ENCODE data around the gene ADH7. TPM values are rescaled to one million over a fixed set of nuclear protein-coding genes. Genes with fewer than 3 reads are reported as not detected.

Gene ADH7
- total RNA-seq, 1 experiment from 2014 or later = not detected

DNA sequence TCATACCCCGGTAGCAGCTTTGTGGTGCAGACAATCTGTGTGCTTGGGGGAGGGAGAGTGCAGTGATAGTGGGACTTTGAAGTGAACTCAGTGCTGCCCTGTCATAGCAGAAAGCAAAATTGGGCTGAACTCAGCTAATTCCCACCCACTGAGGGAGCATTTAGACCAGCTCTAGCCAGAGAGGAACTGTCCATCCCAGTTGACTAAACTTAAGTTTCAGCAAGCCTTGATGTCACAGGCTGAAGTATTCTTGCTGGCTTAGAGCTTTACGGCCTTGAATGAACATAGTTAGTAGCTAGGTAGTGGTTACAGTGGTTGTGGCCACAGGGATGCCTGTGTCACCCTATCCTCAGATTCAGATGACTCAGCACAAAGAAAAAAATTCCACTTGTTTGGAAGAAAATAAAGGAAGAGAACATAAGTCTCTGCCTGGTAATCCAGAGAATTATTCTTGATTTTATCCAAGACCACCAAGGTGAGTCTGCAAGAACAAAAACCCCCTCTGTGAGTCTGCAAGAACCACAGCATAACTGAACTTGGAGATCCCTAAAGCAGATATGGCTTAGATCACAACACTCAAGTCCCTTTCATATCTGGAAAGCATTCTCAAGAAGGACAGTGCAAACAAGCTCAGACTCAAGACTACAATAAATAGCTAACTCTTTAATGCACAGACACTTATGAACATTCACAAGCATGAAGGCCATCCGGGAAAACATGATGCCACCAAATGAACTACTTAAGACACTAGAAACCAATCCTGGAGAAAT, 39.4 kb downstream of the ADH7 start:
- Histone ChIP-seq H3K27ac (ENCODE audit: low read depth, low read length) (no peak overlapping the region), H3K9me2 (ENCODE audit: insufficient read depth) (no peaks in the 10 kb centered on the region), H3K9ac (ENCODE audit: low read length) (no peak overlapping the region), H3K9me3 (ENCODE audit: control insufficient read depth in 1 of 2, insufficient read depth in 1 of 2, low read depth in 1 of 2, low read length in 2 of 2) (0 out of 4 replicates have a peak, but pooled peaks cover 0 to 2% of the 10 kb centered on the region in 2 experiments), H3K4me3 (replicated peaks in 1 of 2; ENCODE audit: low read depth in 1 of 2, low read length in 2 of 2) (no peak overlapping the region), H3K36me3 (ENCODE audit: control insufficient read depth in 1 of 2, insufficient read depth in 2 of 2, low read length in 2 of 2) (no peaks in the 10 kb centered on the region), H4K20me1 (ENCODE audit: insufficient read depth) (no peaks in the 10 kb centered on the region), H3K27me3 (ENCODE audit: insufficient read depth, low read length) (no peaks in the 10 kb centered on the region), H2AFZ (ENCODE audit: low read depth, low read length, poor library complexity, severe bottlenecking) (no peak overlapping the region), H3K4me2 (ENCODE audit: low read length) (no peak overlapping the region), H3K79me2 (ENCODE audit: insufficient read depth, low read length) (no peaks in the 10 kb centered on the region), H3K4me1 (ENCODE audit: control insufficient read depth in 1 of 2, insufficient read depth in 2 of 2, low read length in 2 of 2) (no peaks in the 10 kb centered on the region)
- ChIA-PET RAD21 (ENCODE audit: low non-redundant PET in 1 of 2, low total read pairs in 2 of 2, uncharacterized antibody in 2 of 2, unreplicated experiment in 2 of 2) (no interaction called here), POLR2A (no interaction called here), CTCF (interaction anchor here (1.1 kb wide), 1 partner anchor 18 kb away, joined by 3 read pairs; no protein-coding TSS in a partner anchor)
- TF ChIP-seq SP1 (IDR thresholded peaks at IDR 0.05; ENCODE audit: low read depth) (no peak), EZH2 (IDR thresholded peaks at IDR 0.05) (no peak), SIN3A (IDR thresholded peaks at IDR 0.05; ENCODE audit: low read depth) (no peak), JUND (IDR thresholded peaks at IDR 0.05) (no peak), YY1 (IDR thresholded peaks at IDR 0.05; ENCODE audit: extremely low read depth, insufficient replicate concordance, low read depth, low read length) (no peak), POLR2A (IDR thresholded peaks at IDR 0.05; ENCODE audit: borderline replicate concordance, extremely low read depth, insufficient read depth, insufficient read length) (no peak), CEBPB (IDR thresholded peaks at IDR 0.05; ENCODE audit: low read depth) (no peak), ZNF274 (IDR thresholded peaks at IDR 0.05; ENCODE audit: low read depth, low read length) (no peak), CBX3 (IDR thresholded peaks at IDR 0.05; ENCODE audit: low read depth) (no peak), EGR1 (IDR thresholded peaks at IDR 0.05; ENCODE audit: low read depth) (no peak), TCF7L2 (IDR thresholded peaks at IDR 0.05; ENCODE audit: borderline replicate concordance, extremely low read depth, insufficient read depth, insufficient read length) (no peak)
- TF ChIP-seq, protein P1, sequence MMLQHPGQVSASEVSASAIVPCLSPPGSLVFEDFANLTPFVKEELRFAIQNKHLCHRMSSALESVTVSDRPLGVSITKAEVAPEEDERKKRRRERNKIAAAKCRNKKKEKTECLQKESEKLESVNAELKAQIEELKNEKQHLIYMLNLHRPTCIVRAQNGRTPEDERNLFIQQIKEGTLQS (IDR thresholded peaks at IDR 0.05) = no peak
- TF ChIP-seq, protein P2, sequence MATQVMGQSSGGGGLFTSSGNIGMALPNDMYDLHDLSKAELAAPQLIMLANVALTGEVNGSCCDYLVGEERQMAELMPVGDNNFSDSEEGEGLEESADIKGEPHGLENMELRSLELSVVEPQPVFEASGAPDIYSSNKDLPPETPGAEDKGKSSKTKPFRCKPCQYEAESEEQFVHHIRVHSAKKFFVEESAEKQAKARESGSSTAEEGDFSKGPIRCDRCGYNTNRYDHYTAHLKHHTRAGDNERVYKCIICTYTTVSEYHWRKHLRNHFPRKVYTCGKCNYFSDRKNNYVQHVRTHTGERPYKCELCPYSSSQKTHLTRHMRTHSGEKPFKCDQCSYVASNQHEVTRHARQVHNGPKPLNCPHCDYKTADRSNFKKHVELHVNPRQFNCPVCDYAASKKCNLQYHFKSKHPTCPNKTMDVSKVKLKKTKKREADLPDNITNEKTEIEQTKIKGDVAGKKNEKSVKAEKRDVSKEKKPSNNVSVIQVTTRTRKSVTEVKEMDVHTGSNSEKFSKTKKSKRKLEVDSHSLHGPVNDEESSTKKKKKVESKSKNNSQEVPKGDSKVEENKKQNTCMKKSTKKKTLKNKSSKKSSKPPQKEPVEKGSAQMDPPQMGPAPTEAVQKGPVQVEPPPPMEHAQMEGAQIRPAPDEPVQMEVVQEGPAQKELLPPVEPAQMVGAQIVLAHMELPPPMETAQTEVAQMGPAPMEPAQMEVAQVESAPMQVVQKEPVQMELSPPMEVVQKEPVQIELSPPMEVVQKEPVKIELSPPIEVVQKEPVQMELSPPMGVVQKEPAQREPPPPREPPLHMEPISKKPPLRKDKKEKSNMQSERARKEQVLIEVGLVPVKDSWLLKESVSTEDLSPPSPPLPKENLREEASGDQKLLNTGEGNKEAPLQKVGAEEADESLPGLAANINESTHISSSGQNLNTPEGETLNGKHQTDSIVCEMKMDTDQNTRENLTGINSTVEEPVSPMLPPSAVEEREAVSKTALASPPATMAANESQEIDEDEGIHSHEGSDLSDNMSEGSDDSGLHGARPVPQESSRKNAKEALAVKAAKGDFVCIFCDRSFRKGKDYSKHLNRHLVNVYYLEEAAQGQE (IDR thresholded peaks at IDR 0.05; ENCODE audit: low read depth) = no peak
- TF ChIP-seq, protein P3, sequence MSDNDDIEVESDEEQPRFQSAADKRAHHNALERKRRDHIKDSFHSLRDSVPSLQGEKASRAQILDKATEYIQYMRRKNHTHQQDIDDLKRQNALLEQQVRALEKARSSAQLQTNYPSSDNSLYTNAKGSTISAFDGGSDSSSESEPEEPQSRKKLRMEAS (IDR thresholded peaks at IDR 0.05) = no peak
- DNase-seq (ENCODE audit: low read depth, low spot score) (no peak), ATAC-seq (no peak)
- no TSS peak for BruUV-seq (replicated peaks)
- intact Hi-C loops (cut with micrococcal nuclease) = no loop called here

All from HCT116 (cell line).